Measurements from ENCODE around the gene ATCAY. TPM values are rescaled to one million over a fixed set of nuclear protein-coding genes. Genes with fewer than 3 reads are reported as not detected.

ATCAY gene
- total and polyA plus RNA-seq, 10 donors = not detected

DNA sequence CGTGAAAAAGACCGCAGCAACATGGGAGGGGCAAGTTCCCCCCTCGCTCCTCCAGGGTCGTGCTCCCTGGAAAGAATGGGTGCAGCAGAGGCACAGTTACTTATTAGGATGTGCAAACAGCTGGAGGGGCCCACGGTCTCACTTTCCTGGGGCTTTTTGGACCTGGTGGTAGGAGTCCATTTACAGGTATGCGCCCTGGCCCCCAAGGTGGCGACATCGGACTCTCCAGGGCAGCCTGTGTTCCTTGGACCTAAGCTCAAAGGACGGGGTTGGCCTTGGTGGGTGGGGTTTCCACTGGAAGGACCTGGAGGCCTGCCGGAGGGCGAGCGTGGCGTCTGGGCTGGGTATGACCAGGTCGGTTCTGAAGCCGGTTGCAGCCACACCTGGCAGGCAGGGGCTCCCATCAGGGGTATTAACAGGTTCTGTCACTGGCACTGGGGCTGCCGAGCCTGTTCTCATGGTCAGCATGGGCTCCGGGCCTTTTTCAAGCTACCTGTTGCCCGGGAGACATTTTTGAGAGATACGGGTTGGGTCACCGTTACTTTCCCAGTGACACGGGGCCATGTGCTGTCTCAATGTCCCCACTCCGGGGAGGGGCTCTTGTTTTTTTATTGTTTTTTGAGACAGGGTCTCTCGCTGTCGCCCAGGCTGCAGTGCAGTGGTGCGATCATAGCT is 17.5 kb upstream of the ATCAY start:
- no peaks in the 10 kb centered on the region for H3K4me1 ChIP-seq
- H3K36me3 ChIP-seq = no peaks in the 10 kb centered on the region
- intact Hi-C loops (cut with DNase I; ENCODE audit: low total_unique reads) = no loop called here

DNA sequence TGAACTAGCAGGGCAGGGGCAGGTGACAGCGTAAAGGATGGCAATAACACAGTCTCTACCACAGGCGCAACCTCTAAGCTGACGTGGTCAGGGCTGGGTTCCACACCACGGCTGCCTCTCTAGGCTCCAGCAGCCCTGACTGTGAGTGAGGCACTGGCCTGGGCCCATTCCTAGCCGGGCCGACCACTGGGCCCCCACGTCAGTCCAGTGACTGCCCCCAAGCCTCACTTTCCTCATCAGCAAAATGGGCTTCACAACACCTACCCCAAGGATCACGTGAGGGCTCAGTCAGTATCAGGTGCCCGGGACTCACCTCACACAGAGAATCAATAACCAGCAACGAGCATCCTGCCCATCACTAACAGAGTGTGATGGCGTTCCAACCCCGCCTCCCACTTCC is 16.8 kb upstream of the ATCAY start:
- peaks cover 0 to under 1% (median 0%) of the 10 kb centered on the region in 8 donors for H3K9me3 ChIP-seq
- TF ChIP-seq POLR2A (IDR thresholded peaks at IDR 0.05) (no peak), POLR2AphosphoS5 (IDR thresholded peaks at IDR 0.05) (no peak)
- TF ChIP-seq, protein P1, sequence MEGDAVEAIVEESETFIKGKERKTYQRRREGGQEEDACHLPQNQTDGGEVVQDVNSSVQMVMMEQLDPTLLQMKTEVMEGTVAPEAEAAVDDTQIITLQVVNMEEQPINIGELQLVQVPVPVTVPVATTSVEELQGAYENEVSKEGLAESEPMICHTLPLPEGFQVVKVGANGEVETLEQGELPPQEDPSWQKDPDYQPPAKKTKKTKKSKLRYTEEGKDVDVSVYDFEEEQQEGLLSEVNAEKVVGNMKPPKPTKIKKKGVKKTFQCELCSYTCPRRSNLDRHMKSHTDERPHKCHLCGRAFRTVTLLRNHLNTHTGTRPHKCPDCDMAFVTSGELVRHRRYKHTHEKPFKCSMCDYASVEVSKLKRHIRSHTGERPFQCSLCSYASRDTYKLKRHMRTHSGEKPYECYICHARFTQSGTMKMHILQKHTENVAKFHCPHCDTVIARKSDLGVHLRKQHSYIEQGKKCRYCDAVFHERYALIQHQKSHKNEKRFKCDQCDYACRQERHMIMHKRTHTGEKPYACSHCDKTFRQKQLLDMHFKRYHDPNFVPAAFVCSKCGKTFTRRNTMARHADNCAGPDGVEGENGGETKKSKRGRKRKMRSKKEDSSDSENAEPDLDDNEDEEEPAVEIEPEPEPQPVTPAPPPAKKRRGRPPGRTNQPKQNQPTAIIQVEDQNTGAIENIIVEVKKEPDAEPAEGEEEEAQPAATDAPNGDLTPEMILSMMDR (IDR thresholded peaks at IDR 0.05 in 8 of 11, conservative IDR thresholded peaks at IDR 0.05 in 3 of 11) = no peak
- H3K4me1 ChIP-seq = peaks cover 0 to 2% (median under 1%) of the 10 kb centered on the region in 6 donors
- peaks cover under 1 to 46% (median 18%) of the 10 kb centered on the region in 7 donors for H3K27me3 ChIP-seq (replicated peaks in 1 of 7)
- 60 to 75% (median 71%) methylated on average over 9 to 12 of the region's 12 CpGs for WGBS, 5 donors
- intact Hi-C loops (cut with DNase I; ENCODE audit: low total_unique reads) = no loop called here
- no peak for DNase-seq
- no peaks in the 10 kb centered on the region for H3K36me3 ChIP-seq
- H3K4me3 ChIP-seq = no peak overlapping the region
- H3K27ac ChIP-seq = no peak overlapping the region

More for the DNA sequence above, 17.5 kb upstream of the ATCAY start:
- H3K9me3 ChIP-seq = no peaks in the 10 kb centered on the region
- no peak overlapping the region for H3K4me3 ChIP-seq
- no peak for DNase-seq
- TF ChIP-seq POLR2A (IDR thresholded peaks at IDR 0.05) = no peak
- TF ChIP-seq POLR2AphosphoS5 (IDR thresholded peaks at IDR 0.05) = no peak
- H3K27me3 ChIP-seq (replicated peaks in 1 of 7) = peaks cover 0 to 39% (median 11%) of the 10 kb centered on the region in 7 donors
- no peak overlapping the region for H3K27ac ChIP-seq
- 77 to 88% (median 82%) methylated on average over 17 to 25 of the region's 25 CpGs for WGBS, 5 donors

DNA sequence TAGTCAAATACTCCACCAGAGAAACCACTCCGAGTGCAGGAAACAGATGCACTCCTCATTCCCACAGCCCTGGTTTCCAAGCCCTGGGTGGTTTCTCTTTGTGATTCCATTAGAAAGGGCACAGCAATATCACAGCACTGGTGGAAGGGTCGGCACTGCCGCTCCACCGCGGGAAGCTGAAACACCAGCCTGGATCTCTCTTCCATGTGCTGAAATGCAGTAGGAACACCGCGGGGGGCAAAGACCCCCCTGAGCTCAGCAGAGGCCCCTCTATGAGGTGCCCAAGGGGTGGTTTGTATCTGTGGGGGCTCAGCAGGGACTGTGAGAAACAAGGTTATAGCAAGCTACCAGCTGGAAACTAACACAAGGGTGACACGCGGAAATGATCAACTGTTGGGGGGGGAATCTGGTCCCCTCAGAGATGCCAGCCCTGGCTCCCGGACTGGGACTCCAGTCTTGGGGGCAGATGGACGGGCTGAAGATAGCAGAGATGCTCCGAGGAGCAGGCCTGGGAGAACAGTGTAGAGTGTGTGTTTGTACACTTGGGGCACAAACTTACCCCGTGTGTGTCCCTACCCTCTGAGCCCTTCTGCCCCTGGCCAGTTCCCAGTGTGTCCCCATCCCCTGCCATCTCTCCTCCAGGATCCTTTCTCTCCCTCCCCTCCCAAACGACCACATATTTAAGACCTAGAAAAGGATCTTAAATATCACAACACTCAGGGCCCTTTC is 13.4 kb upstream of the ATCAY start:
- Histone ChIP-seq H3K4me1 (peaks cover 0 to 7% (median 2%) of the 10 kb centered on the region in 6 donors), H3K27ac (no peak overlapping the region), H3K36me3 (no peaks in the 10 kb centered on the region), H3K4me3 (no peak overlapping the region), H3K27me3 (replicated peaks in 1 of 7) (peaks cover 12 to 80% (median 39%) of the 10 kb centered on the region in 7 donors), H3K9me3 (peaks cover 0 to 8% (median 0%) of the 10 kb centered on the region in 8 donors)
- TF ChIP-seq POLR2A (IDR thresholded peaks at IDR 0.05) (no peak), POLR2AphosphoS5 (IDR thresholded peaks at IDR 0.05) (no peak)
- intact Hi-C loops (cut with DNase I; ENCODE audit: low total_unique reads) = no loop called here
- WGBS, 5 donors = 46 to 62% (median 52%) methylated on average over 14 of the region's 14 CpGs
- DNase-seq = no peak

DNA sequence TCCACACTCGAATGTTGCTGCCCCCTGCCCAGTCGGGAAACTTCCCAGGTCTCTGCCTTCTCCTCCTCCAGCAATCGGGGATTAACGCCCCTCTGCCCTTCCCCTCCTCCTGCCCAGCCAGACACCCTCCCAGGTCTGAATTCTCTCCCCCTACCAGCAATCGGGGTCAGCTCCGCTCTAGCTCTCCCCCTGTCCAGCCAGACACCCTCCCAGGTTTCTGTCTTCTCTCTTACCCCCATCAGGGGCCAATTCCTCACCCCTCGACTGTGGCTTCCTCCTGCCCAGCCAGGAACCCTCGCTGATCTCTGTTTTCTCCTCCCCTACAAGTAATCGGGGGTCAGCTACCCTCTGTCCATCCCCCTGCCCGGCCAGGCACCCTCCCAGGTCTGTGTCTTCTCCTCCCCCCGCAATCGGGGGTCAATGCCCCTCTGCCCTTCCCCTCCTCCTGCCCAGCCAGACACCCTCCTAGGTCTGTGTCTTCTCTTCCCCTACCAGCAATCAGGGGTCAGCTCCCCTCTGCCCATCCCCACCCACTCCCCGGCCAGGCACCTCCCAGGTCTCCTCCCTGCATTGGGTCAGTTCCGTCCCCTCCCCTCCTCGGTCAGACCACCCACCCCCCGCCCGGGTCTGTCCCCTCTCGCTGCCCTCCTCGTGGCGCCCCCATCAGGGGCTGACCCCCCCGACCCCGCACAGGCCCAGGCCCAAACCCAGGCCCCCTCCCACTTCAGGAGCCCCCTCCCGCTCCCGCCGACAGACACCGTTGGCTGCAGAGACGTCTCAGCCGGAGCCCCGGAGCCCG is 12.3 kb upstream of the ATCAY start:
- Histone ChIP-seq H3K4me1 (peaks cover 0 to 7% (median 2%) of the 10 kb centered on the region in 6 donors), H3K27me3 (replicated peaks in 1 of 7) (peaks cover 12 to 81% (median 39%) of the 10 kb centered on the region in 7 donors), H3K9me3 (peaks cover 0 to 8% (median 0%) of the 10 kb centered on the region in 8 donors), H3K4me3 (peak overlapping the region in 2 of 8 donors; percentile 6 to 48), H3K27ac (no peak overlapping the region), H3K36me3 (no peaks in the 10 kb centered on the region)
- TF ChIP-seq POLR2AphosphoS5 (IDR thresholded peaks at IDR 0.05) (no peak), POLR2A (IDR thresholded peaks at IDR 0.05) (no peak)
- TF ChIP-seq, protein P1 (IDR thresholded peaks at IDR 0.05 in 8 of 11, conservative IDR thresholded peaks at IDR 0.05 in 3 of 11) = no peak
- DNase-seq = no peak
- WGBS, 5 donors = 11 to 16% (median 14%) methylated on average over 25 to 30 of the region's 30 CpGs
- intact Hi-C loops (cut with DNase I; ENCODE audit: low total_unique reads) = no loop called here
